GM12872 (cell line): Measurements from ENCODE around the gene NSD2.

Experiments used
- CTCF ChIP-seq: IDR thresholded peaks from 3 replicates; pipeline ENCODE4 v1.5.1; 2011; ENCODE audit warnings: low read depth, mild to moderate bottlenecking, low read length, moderate library complexity; ENCODE audit not compliant: insufficient read depth

The NSD2 gene

DNA sequence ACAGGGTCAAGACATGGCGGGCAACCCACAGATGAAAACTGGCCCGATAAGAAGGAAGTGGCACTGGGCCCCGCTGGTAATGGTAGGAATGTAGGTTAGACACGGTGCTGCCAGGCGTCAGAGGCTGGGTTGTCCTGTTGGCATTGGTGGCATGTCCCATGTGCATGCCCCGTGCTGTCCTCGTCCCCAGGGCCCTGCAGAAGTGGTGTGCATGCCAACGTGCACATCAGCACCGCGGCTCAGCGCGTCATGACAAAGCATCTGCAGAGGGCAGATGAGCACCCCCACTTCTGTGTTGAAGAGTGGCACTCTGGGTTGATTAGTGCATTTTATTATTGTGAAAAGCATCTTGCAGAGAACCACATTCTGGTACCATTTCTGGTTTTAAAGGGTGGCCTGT, 102.0 kb downstream of the NSD2 start:
- TF ChIP-seq CTCF = no peak

GRCh38 chr4:1973661-1974060, 102.5 kb downstream of the NSD2 start:
- TF ChIP-seq CTCF = no peak

DNA sequence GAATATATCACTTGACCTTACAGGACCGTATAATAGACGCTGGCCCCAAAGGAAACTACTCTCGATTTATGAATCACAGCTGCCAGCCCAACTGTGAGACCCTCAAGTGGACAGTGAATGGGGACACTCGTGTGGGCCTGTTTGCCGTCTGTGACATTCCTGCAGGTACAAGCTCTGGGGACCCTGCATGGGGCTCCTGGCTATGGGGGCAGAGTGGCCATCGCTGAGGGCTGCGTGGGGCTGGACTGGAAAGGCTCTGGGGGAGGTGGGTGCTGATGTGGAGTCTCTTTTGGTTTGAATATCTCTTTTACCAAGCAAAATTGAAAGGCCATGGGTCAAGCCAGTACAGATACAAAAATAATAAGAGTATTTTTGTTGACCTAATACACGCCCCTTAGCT, 103.6 kb downstream of the NSD2 start:
- TF ChIP-seq CTCF = no peak

DNA sequence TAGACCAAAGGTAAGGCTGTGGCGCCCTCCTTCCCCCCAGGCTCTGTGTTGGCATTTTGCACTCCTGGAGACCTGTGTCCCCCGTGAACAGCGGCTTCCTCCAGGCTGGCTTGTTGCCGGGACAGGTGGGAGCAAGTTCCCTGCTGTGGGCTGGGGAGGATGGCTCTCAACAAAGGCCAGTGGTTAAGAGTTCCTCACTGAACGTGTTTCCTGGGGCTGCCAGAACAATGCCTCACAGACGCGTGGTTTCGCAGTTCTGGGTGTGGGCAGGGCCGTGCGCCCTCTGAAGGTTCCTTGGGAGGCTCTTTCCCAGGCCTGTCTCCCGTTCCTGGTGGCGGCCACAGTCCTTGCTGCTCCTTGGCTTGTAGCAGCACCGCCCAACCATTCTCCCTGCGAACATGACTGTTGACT, 104.2 kb downstream of the NSD2 start:
- TF ChIP-seq CTCF = no peak

DNA sequence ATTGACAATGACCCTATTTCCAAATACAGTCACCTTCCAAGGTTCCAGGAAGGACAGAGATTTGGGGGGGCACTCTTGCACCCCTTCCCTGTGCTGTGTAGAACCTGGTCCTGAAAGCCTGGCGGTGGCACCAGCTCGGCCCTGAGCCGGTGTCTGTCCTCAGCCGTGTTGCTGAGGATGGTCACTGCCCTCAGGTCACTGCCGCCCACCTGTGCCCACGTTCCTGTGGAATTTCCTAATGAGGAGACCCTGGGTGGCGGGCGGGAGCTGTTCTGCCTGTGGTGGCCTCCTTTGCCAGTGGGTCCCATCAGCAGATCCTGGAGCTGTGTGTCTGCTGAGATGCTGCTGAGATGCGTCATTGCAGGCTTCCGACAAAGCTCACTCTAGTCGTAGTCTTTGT, 104.7 kb downstream of the NSD2 start:
- no peak for TF ChIP-seq CTCF

- no peak for TF ChIP-seq CTCF
Observed at GRCh38 chr4:1976416-1977352, 105.5 kb downstream of the NSD2 start.

- no peak for TF ChIP-seq CTCF
Observed at GRCh38 chr4:1978226-1978625, 107.0 kb downstream of the NSD2 start.
